Activated naive CD8-positive, alpha-beta T cell treated with anti-CD3 and anti-CD28 coated beads for 36 hours (primary cell): ENCODE data around the gene PRUNE2. TPM values are rescaled to one million over a fixed set of nuclear protein-coding genes. Genes with fewer than 3 reads are reported as not detected.
"Not testable (repeated sequence)": the region's sequence is repeated elsewhere in the genome, so short reads cannot be mapped to it uniquely, and the experiment has no call there.

Source experiments
- DNase-seq: peaks from one replicate; pipeline ENCODE4 v3.0.0; 2021
- H3K27ac Mint-ChIP-seq: one replicate; pipeline ENCODE4 v1.8.0; 2022; ENCODE audit warnings: mild to moderate bottlenecking, moderate library complexity, mixed read lengths
- H3K27me3 Mint-ChIP-seq: one replicate; pipeline ENCODE4 v1.8.0; 2022; ENCODE audit warnings: mild to moderate bottlenecking, mixed read lengths
- H3K36me3 Mint-ChIP-seq: one replicate; pipeline ENCODE4 v1.8.0; 2021; ENCODE audit warnings: mild to moderate bottlenecking, mixed read lengths
- H3K4me1 Mint-ChIP-seq: one replicate; pipeline ENCODE4 v1.8.0; 2021; ENCODE audit warnings: mixed read lengths
- H3K4me3 Mint-ChIP-seq: one replicate; pipeline ENCODE4 v1.8.0; 2022; ENCODE audit warnings: mild to moderate bottlenecking, moderate library complexity, mixed read lengths
- H3K9me3 Mint-ChIP-seq: one replicate; pipeline ENCODE4 v1.8.0; 2022; ENCODE audit warnings: mixed read lengths
- total RNA-seq, 2 experiments: library from RNA; stranded (reverse); gene quantifications; one replicate each; pipeline ENCODE4 v1.2.3, GENCODE V29; 2021

PRUNE2 gene, protein sequence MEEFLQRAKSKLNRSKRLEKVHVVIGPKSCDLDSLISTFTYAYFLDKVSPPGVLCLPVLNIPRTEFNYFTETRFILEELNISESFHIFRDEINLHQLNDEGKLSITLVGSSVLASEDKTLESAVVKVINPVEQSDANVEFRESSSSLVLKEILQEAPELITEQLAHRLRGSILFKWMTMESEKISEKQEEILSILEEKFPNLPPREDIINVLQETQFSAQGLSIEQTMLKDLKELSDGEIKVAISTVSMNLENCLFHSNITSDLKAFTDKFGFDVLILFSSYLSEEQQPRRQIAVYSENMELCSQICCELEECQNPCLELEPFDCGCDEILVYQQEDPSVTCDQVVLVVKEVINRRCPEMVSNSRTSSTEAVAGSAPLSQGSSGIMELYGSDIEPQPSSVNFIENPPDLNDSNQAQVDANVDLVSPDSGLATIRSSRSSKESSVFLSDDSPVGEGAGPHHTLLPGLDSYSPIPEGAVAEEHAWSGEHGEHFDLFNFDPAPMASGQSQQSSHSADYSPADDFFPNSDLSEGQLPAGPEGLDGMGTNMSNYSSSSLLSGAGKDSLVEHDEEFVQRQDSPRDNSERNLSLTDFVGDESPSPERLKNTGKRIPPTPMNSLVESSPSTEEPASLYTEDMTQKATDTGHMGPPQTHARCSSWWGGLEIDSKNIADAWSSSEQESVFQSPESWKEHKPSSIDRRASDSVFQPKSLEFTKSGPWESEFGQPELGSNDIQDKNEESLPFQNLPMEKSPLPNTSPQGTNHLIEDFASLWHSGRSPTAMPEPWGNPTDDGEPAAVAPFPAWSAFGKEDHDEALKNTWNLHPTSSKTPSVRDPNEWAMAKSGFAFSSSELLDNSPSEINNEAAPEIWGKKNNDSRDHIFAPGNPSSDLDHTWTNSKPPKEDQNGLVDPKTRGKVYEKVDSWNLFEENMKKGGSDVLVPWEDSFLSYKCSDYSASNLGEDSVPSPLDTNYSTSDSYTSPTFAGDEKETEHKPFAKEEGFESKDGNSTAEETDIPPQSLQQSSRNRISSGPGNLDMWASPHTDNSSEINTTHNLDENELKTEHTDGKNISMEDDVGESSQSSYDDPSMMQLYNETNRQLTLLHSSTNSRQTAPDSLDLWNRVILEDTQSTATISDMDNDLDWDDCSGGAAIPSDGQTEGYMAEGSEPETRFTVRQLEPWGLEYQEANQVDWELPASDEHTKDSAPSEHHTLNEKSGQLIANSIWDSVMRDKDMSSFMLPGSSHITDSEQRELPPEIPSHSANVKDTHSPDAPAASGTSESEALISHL (N-terminal part only)
- under 1 TPM in 1 of 2 experiments, not detected in 1; 0.35 TPM for total RNA-seq

- Mint-ChIP-seq H3K4me3 (no peak within 1 kb of the TSS), H3K27ac (no peak within 1 kb of the TSS), H3K9me3 (no peaks in the 10 kb centered on the region), H3K36me3 (no peaks in the 10 kb centered on the region), H3K4me1 (peaks cover 4% of the 10 kb centered on the region), H3K27me3 (peaks cover 71% of the 10 kb centered on the region)
- DNase-seq, result peak; percentile 48
Observed at GRCh38 chr9:76905791-76906646, at the start of gene PRUNE2. PRUNE2 (minus strand) TSS chr9:76906114; CDS start chr9:76905963, 151 bp downstream.

- H3K27ac Mint-ChIP-seq, H3K4me1 Mint-ChIP-seq, H3K4me3 Mint-ChIP-seq, H3K9me3 Mint-ChIP-seq, DNase-seq, H3K36me3 Mint-ChIP-seq: not testable (repeated sequence)
- peaks cover 15% of the 10 kb centered on the region for H3K27me3 Mint-ChIP-seq
Observed at GRCh38 chr9:76955406-76955805, 49.5 kb upstream of the PRUNE2 start.

DNA sequence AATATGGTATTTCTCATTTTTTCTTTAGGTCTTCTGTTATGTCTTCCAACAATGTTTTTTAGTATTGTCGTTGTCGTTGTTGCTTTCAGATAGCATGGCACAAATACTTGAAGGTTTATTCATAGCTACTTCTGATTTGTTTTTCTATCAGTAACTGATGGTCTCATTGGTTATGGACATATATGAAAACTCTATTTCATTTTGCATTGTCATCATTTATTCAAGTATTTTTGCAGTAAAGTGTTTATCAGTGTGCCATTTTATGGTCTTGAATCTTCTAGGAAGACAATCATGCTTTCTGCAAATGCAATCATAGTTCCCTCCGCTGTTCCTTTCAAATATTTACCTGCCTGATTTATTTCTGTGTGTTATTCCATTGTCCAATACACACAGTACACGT is 44.0 kb upstream of the PRUNE2 start:
- no peaks in the 10 kb centered on the region for H3K36me3 Mint-ChIP-seq
- no peaks in the 10 kb centered on the region for H3K4me1 Mint-ChIP-seq

DNA sequence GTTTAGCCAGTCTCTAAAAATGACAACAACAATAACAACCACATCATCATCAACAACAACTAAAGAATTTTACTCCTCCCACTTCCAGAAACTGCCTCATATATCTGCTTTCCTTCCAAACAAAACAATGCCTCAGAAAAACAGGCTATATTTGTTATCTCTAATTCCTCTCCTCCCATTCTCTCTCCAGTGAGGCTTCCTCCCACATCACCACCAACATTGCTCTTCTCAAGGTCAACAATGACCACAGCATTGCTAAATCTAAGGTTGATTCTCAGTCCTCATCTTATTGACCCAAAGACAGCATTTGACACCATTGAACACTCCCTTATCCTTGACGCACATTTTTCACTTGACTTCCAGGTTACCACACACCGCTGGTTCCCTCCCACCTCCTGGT is 38.1 kb upstream of the PRUNE2 start:
- no peaks in the 10 kb centered on the region for H3K9me3 Mint-ChIP-seq
- H3K27me3 Mint-ChIP-seq, result no peaks in the 10 kb centered on the region
- no peak for DNase-seq
- H3K4me3 Mint-ChIP-seq, result no peak overlapping the region
- H3K36me3 Mint-ChIP-seq, result no peaks in the 10 kb centered on the region
- no peak overlapping the region for H3K27ac Mint-ChIP-seq
- no peaks in the 10 kb centered on the region for H3K4me1 Mint-ChIP-seq

More for the DNA sequence above, 44.0 kb upstream of the PRUNE2 start:
- DNase-seq, result no peak
- Mint-ChIP-seq H3K9me3 (peaks cover 3% of the 10 kb centered on the region), H3K27me3 (peaks cover 15% of the 10 kb centered on the region), H3K4me3 (no peak overlapping the region), H3K27ac (no peak overlapping the region)

GRCh38 chr9:76943054-76943453 is 37.1 kb upstream of the PRUNE2 start:
- no peak overlapping the region for H3K4me3 Mint-ChIP-seq
- H3K9me3 Mint-ChIP-seq, result no peaks in the 10 kb centered on the region
- H3K36me3 Mint-ChIP-seq, result no peaks in the 10 kb centered on the region
- peaks cover 4% of the 10 kb centered on the region for H3K27me3 Mint-ChIP-seq
- no peak overlapping the region for H3K27ac Mint-ChIP-seq
- no peak for DNase-seq
- H3K4me1 Mint-ChIP-seq, result no peaks in the 10 kb centered on the region

- Mint-ChIP-seq H3K4me3 (no peak overlapping the region), H3K27me3 (no peaks in the 10 kb centered on the region), H3K36me3 (no peaks in the 10 kb centered on the region), H3K9me3 (peaks cover 2% of the 10 kb centered on the region), H3K4me1 (no peaks in the 10 kb centered on the region), H3K27ac (no peak overlapping the region)
- no peak for DNase-seq
Observed at GRCh38 chr9:76932757-76933156, 26.8 kb upstream of the PRUNE2 start.

DNA sequence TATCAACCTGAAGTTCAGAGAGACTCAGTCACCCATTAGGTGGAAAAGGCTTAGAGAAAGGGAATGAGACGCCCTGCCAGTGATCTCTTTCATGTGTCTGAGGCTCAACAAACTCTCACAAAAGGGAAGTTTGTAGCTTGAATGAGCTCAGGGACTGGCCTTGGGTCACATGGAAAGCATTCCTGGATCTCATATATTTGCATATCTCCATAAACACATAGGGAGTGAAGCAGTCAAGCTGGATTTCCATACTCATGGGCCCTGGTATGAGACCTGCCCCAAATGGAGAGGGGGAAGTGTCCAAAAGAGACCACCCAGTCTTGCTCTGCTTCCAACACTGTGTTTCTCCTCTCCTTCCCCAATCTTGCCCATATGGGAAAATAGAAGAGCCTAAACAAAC is 26.4 kb upstream of the PRUNE2 start:
- no peak for DNase-seq
- H3K27me3 Mint-ChIP-seq, result no peaks in the 10 kb centered on the region
- no peaks in the 10 kb centered on the region for H3K4me1 Mint-ChIP-seq
- no peak overlapping the region for H3K4me3 Mint-ChIP-seq
- no peaks in the 10 kb centered on the region for H3K36me3 Mint-ChIP-seq
- H3K27ac Mint-ChIP-seq, result no peak overlapping the region
- peaks cover 2% of the 10 kb centered on the region for H3K9me3 Mint-ChIP-seq

DNA sequence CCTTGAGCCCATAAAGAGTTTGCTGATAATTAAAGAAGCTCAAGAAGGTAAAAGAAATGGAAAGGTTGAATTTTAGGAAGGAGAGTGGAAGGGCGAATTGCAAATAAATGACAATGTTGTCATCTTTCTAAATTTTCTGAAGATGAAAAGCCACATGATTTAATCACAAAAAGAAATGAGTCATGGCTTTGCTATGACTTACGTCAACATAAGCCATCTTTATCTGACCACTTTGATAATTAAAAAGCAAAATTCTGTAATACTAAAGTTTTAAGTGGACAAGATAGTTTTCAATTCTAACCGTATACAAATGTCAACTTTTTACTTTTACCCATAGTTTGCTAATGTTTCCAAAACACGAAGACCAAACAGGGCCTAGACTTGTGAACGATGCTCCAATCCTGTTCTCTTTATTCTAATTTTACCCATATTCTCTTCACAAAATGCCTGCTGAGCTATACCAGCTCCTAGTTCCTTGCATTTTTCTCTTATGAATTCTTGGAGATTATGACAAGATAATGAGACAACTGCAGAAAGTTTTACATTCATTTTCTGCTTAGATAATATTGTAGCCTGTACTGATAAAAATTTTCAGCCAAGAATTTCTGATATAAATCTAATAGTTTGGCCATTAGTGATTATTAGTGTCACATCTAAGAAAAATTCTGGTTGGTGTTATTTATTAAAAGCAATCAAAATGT is 21.8 kb upstream of the PRUNE2 start:
- Mint-ChIP-seq H3K9me3 (no peaks in the 10 kb centered on the region), H3K36me3 (no peaks in the 10 kb centered on the region)
- no peak for DNase-seq

GRCh38 chr9:76926846-76927245 is 20.9 kb upstream of the PRUNE2 start:
- Mint-ChIP-seq H3K4me1 (no peaks in the 10 kb centered on the region), H3K9me3 (no peaks in the 10 kb centered on the region), H3K36me3 (no peaks in the 10 kb centered on the region), H3K4me3 (no peak overlapping the region), H3K27ac (no peak overlapping the region), H3K27me3 (peaks cover 4% of the 10 kb centered on the region)
- DNase-seq, result no peak

More for the DNA sequence above, 21.8 kb upstream of the PRUNE2 start:
- H3K4me3 Mint-ChIP-seq, result no peak overlapping the region
- H3K27ac Mint-ChIP-seq, result no peak overlapping the region
- H3K27me3 Mint-ChIP-seq, result peaks cover 4% of the 10 kb centered on the region
- no peaks in the 10 kb centered on the region for H3K4me1 Mint-ChIP-seq

DNA sequence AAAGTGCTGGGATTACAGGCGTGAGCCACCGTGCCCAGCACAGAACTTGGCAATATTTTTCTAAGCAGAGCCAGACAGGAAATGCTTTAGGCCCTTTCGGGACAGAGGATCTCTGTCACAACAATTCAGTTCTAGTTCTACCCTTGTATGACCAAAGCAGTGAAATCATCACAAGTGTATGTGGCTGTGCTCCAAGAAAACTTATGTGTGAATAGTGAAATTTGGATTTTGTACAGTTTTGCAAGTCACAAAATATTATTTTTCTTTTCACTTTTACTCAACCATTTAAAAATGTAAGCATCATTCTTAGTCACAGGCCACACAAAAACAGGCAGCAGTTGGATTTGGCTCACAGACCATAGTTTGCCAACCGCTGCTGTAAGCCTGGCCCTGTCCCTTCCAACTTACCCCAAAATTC is 20.4 kb upstream of the PRUNE2 start:
- H3K27me3 Mint-ChIP-seq, result peaks cover 4% of the 10 kb centered on the region
- no peaks in the 10 kb centered on the region for H3K4me1 Mint-ChIP-seq
- no peak overlapping the region for H3K4me3 Mint-ChIP-seq
- DNase-seq, result no peak
- H3K27ac Mint-ChIP-seq, result no peak overlapping the region
- H3K9me3 Mint-ChIP-seq, result no peaks in the 10 kb centered on the region
- H3K36me3 Mint-ChIP-seq, result no peaks in the 10 kb centered on the region

- Mint-ChIP-seq H3K36me3 (no peaks in the 10 kb centered on the region), H3K4me3 (no peak overlapping the region), H3K27ac (no peak overlapping the region), H3K9me3 (no peaks in the 10 kb centered on the region), H3K4me1 (no peaks in the 10 kb centered on the region), H3K27me3 (peaks cover 18% of the 10 kb centered on the region)
- no peak for DNase-seq
Observed at GRCh38 chr9:76921165-76921564, 15.3 kb upstream of the PRUNE2 start.

- Mint-ChIP-seq H3K27me3 (peaks cover 25% of the 10 kb centered on the region), H3K4me1 (peaks cover 6% of the 10 kb centered on the region), H3K36me3 (no peaks in the 10 kb centered on the region), H3K9me3 (no peaks in the 10 kb centered on the region), H3K27ac (no peak overlapping the region), H3K4me3 (no peak overlapping the region)
- no peak for DNase-seq
Observed at GRCh38 chr9:76917299-76917698, 11.4 kb upstream of the PRUNE2 start.

DNA sequence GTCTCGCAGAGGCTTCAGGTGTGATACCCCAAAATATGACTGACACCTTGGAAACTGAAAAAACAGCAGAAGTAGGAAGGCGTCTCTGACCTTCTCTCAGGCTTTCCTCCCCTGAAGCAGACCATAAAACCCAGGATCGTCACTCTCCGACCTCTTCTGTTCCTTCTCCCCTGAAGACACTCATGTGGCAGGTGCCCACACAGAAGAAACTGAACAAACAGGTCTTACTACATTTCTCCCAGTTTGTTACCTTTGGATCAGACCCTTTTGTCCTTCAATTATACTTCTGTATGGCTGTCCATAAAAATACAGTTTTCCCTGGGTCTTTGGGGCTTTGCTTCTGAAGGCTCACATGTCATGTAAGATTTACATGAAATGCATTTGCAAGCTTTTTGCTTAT is 10.3 kb upstream of the PRUNE2 start:
- H3K36me3 Mint-ChIP-seq, result no peaks in the 10 kb centered on the region
- no peak overlapping the region for H3K4me3 Mint-ChIP-seq
- no peak for DNase-seq
- H3K4me1 Mint-ChIP-seq, result peaks cover 8% of the 10 kb centered on the region
- H3K9me3 Mint-ChIP-seq, result no peaks in the 10 kb centered on the region
- H3K27ac Mint-ChIP-seq, result no peak overlapping the region
- peaks cover 25% of the 10 kb centered on the region for H3K27me3 Mint-ChIP-seq

GRCh38 chr9:76913467-76913866 is 7.6 kb upstream of the PRUNE2 start:
- Mint-ChIP-seq H3K27ac (no peak overlapping the region), H3K9me3 (no peaks in the 10 kb centered on the region), H3K36me3 (no peaks in the 10 kb centered on the region), H3K27me3 (peaks cover 46% of the 10 kb centered on the region), H3K4me1 (peaks cover 8% of the 10 kb centered on the region), H3K4me3 (no peak overlapping the region)
- DNase-seq, result no peak
